H1 (cell line): Measurements from ENCODE around the gene HIVEP3. TPM values are rescaled to one million over a fixed set of nuclear protein-coding genes. Genes with fewer than 3 reads are reported as not detected.

ENCODE experiments used
- CTCF ChIA-PET: fragments of 300-600 bp; sonication (Branson Sonifier 250); formaldehyde crosslinking; loops from one replicate; lab custom pipeline; 2021; ENCODE audit not compliant: partially characterized antibody; lab: Charles Lee
- POLR2A ChIA-PET: fragments of 300-600 bp; sonication (Branson Sonifier 250); formaldehyde crosslinking; loops from one replicate; lab custom pipeline; 2021; ENCODE audit warnings: inconsistent platforms; ENCODE audit not compliant: partially characterized antibody; lab: Charles Lee
- DNase-seq, 2 experiments: peaks; one replicate each; pipeline versions ENCODE4 v3.0.0 to v3.0.0-alpha.2; 2010 to 2022; ENCODE audit warnings: low spot score in 2 of 2, low read depth in 1 of 2, mixed read lengths in 1 of 2
- FAIRE-seq: peaks from 2 replicates; lab custom pipeline; 2011; peaks lifted over from hg19 to GRCh38; lab: Jason Lieb, UNC
- H2AFZ ChIP-seq: 2 replicates; pipeline ENCODE4 v1.8.1; 2012; ENCODE audit warnings: low read length, inconsistent platforms
- H2AK5ac ChIP-seq: 2 replicates; pipeline ENCODE4 v1.6.1; 2013; ENCODE audit warnings: low read depth, low read length
- H2BK120ac ChIP-seq: replicated peaks from 2 replicates; pipeline ENCODE3; 2013; ENCODE audit warnings: low read depth, low read length, inconsistent platforms
- H2BK12ac ChIP-seq: 2 replicates; pipeline ENCODE4 v1.6.1; 2013; ENCODE audit warnings: low read depth, low read length
- H2BK15ac ChIP-seq: 2 replicates; pipeline ENCODE4 v1.6.1; 2013; ENCODE audit warnings: low read length
- H2BK20ac ChIP-seq: 2 replicates; pipeline ENCODE4 v1.6.1; 2013; ENCODE audit warnings: low read length
- H2BK5ac ChIP-seq: 2 replicates; pipeline ENCODE4 v1.6.1; 2013; ENCODE audit warnings: low read depth, low read length
- H3K14ac ChIP-seq: 2 replicates; pipeline ENCODE4 v1.6.1; 2013; ENCODE audit warnings: inconsistent platforms; ENCODE audit not compliant: insufficient read length
- H3K18ac ChIP-seq: 2 replicates; pipeline ENCODE4 v1.6.1; 2013; ENCODE audit warnings: low read length; ENCODE audit errors: extremely low read depth
- H3K23ac ChIP-seq: 2 replicates; pipeline ENCODE4 v1.6.1; 2013; ENCODE audit warnings: inconsistent platforms; ENCODE audit not compliant: insufficient read length
- H3K23me2 ChIP-seq: 2 replicates; pipeline ENCODE4 v1.6.1; 2013; ENCODE audit warnings: low read depth, low read length
- H3K27ac ChIP-seq: 2 replicates; pipeline ENCODE4 v1.6.1; 2011; ENCODE audit warnings: low read depth, low read length, inconsistent platforms
- H3K27me3 ChIP-seq, 4 experiments: replicated peaks in 1 of 4; 1 replicate in 1 of 4; 2 replicates in 3 of 4; pipeline versions ENCODE4 v1.6.1 to v1.8.1; 2011 to 2013; ENCODE audit warnings: low read length in 3 of 4, mild to moderate bottlenecking in 3 of 4, inconsistent platforms in 2 of 4, mixed read lengths in 2 of 4, moderate library complexity in 1 of 4; ENCODE audit not compliant: control insufficient read depth in 3 of 4, insufficient read depth in 3 of 4; ENCODE audit errors: extremely low read depth in 1 of 4
- H3K36me3 ChIP-seq, 4 experiments: 2 replicates each; pipeline versions ENCODE4 v1.6.1 to v1.8.1; 2011 to 2013; ENCODE audit warnings: mild to moderate bottlenecking in 4 of 4, low read length in 3 of 4, moderate library complexity in 2 of 4, control low read depth in 1 of 4, inconsistent platforms in 1 of 4; ENCODE audit not compliant: insufficient read depth in 4 of 4, control insufficient read depth in 2 of 4
- H3K4ac ChIP-seq: replicated peaks from 2 replicates; pipeline ENCODE3; 2013; ENCODE audit warnings: low read length, low read depth, mixed read lengths, inconsistent platforms; ENCODE audit not compliant: insufficient read length
- H3K4me1 ChIP-seq, 4 experiments: replicated peaks in 1 of 4; 1 replicate in 1 of 4; 2 replicates in 3 of 4; pipeline versions ENCODE4 v1.6.1 to v1.8.1; 2011 to 2013; ENCODE audit warnings: low read length in 3 of 4, inconsistent platforms in 2 of 4, mixed read lengths in 1 of 4; ENCODE audit not compliant: insufficient read depth in 4 of 4, control insufficient read depth in 3 of 4
- H3K4me2 ChIP-seq, 2 experiments: 2 replicates each; pipeline versions ENCODE4 v1.6.1 to v1.8.1; 2011 to 2013; ENCODE audit warnings: low read depth in 2 of 2, low read length in 2 of 2, control low read depth in 1 of 2, inconsistent platforms in 1 of 2, mild to moderate bottlenecking in 1 of 2; ENCODE audit not compliant: insufficient read depth in 1 of 2
- H3K4me3 ChIP-seq, 4 experiments: fragments of 200-600, 300-600 bp in 1 of 4; sonication (generic), shearing (Covaris generic), sonication (Bioruptor Twin) in 1 of 4; 2 replicates each; pipeline versions ENCODE4 v1.5.1 to v1.8.1; 2011 to 2016; ENCODE audit warnings: low read length in 4 of 4, low read depth in 3 of 4, control low read depth in 2 of 4, inconsistent platforms in 2 of 4, mild to moderate bottlenecking in 2 of 4, mixed read lengths in 1 of 4, moderate library complexity in 1 of 4; ENCODE audit not compliant: insufficient read depth in 2 of 4; ENCODE audit errors: extremely low read depth in 1 of 4
- H3K56ac ChIP-seq: replicated peaks from 2 replicates; pipeline ENCODE3; 2013; ENCODE audit warnings: low read depth, mild to moderate bottlenecking, mixed read lengths, low read length, inconsistent platforms; ENCODE audit not compliant: insufficient read length
- H3K79me1 ChIP-seq: 2 replicates; pipeline ENCODE4 v1.6.1; 2013; ENCODE audit warnings: low read depth, low read length, control low read depth
- H3K79me2 ChIP-seq, 2 experiments: 2 replicates each; pipeline versions ENCODE4 v1.6.1 to v1.8.1; 2012 to 2013; ENCODE audit warnings: low read length in 2 of 2, mild to moderate bottlenecking in 2 of 2, inconsistent platforms in 1 of 2; ENCODE audit not compliant: insufficient read depth in 2 of 2, control insufficient read depth in 1 of 2
- H3K9ac ChIP-seq, 4 experiments: replicated peaks in 1 of 4; 1 replicate in 1 of 4; 2 replicates in 3 of 4; pipeline versions ENCODE4 v1.6.1 to v1.8.1; 2011 to 2013; ENCODE audit warnings: low read depth in 3 of 4, low read length in 3 of 4, control low read depth in 2 of 4, mild to moderate bottlenecking in 2 of 4, moderate library complexity in 2 of 4, inconsistent platforms in 1 of 4; ENCODE audit errors: extremely low read depth in 1 of 4
- H3K9me3 ChIP-seq, 2 experiments: 2 replicates each; pipeline versions ENCODE4 v1.6.1 to v1.8.1; 2012 to 2013; ENCODE audit warnings: mild to moderate bottlenecking in 2 of 2, moderate library complexity in 2 of 2, control low read depth in 1 of 2, inconsistent platforms in 1 of 2, low read depth in 1 of 2, low read length in 1 of 2, mixed read lengths in 1 of 2; ENCODE audit not compliant: insufficient read depth in 2 of 2
- H4K20me1 ChIP-seq, 2 experiments: replicated peaks in 1 of 2; 2 replicates each; pipeline versions ENCODE3 to v1.8.1; 2011 to 2013; ENCODE audit warnings: inconsistent platforms in 2 of 2, low read length in 2 of 2, mild to moderate bottlenecking in 1 of 2; ENCODE audit not compliant: insufficient read depth in 2 of 2, control insufficient read depth in 1 of 2
- H4K5ac ChIP-seq: 2 replicates; pipeline ENCODE4 v1.6.1; 2013; ENCODE audit warnings: low read length, low read depth, mixed read lengths, inconsistent platforms; ENCODE audit not compliant: insufficient read length
- H4K8ac ChIP-seq: 2 replicates; pipeline ENCODE4 v1.8.0; 2013; ENCODE audit warnings: mild to moderate bottlenecking, moderate library complexity, low read length, inconsistent platforms; ENCODE audit not compliant: insufficient read depth; ENCODE audit errors: extremely low read depth
- H4K91ac ChIP-seq: replicated peaks from 2 replicates; pipeline ENCODE3; 2013; ENCODE audit warnings: low read length, mixed read lengths, inconsistent platforms; ENCODE audit not compliant: insufficient read length
- ATF2 ChIP-seq: IDR thresholded peaks from 2 replicates; pipeline ENCODE4 v1.6.1; 2012; ENCODE audit warnings: low read length, inconsistent platforms
- JUND ChIP-seq: IDR thresholded peaks from 2 replicates; pipeline ENCODE4 v1.6.1; 2011; ENCODE audit warnings: mild to moderate bottlenecking, improper control_type of control experiment, low read length
- WGBS, 2 experiments: shearing (Covaris generic) in 1 of 2; methylation state at CpG; one replicate each; pipeline versions ENCODE4 v1.1.6 to v1.1.7; 2013 to 2015; ENCODE audit warnings: low lambda C conversion rate in 2 of 2, mixed read lengths in 2 of 2, inconsistent platforms in 1 of 2, low coverage in 1 of 2, missing lambda C conversion rate in 1 of 2; ENCODE audit not compliant: insufficient replicate concordance in 2 of 2, insufficient coverage in 1 of 2, insufficient read length in 1 of 2; ENCODE audit errors: extremely low coverage in 1 of 2, missing lambda C conversion rate in 1 of 2; 5-methylcytosine and 5-hydroxymethylcytosine counted together
- polyA plus RNA-seq, 7 experiments: library from polyadenylated mRNA; depleted of rRNA in 3 of 7; stranded (reverse) in 5 of 7; unstranded in 2 of 7; fragments of >200 nt in 5 of 7; fragments of 200-250 nt in 2 of 7; gene quantifications; 1 replicate in 5 of 7; 2 replicates in 1 of 7; 4 replicates in 1 of 7; pipeline versions ENCODE4 v1.2.1 to v1.2.3, GENCODE V29; 2011 to 2013; ENCODE audit warnings: missing spikeins in 2 of 7, mixed read lengths in 2 of 7
- total RNA-seq: library from RNA; stranded (reverse); fragmentation: NEBNext Ultra II Directional; extraction: Animal tissue kit (Norgen Biotek cat#: 25700); gene quantifications from 2 replicates; pipeline ENCODE4 v1.2.1, GENCODE V29; 2021

The HIVEP3 gene
- total and polyA plus RNA-seq, 2 of the 8 experiments (the other 6 are each of a cell fraction or from before 2014, with no cell fraction given): 0.24 to 0.69 TPM

GRCh38 chr1:41894101-41894807 is 24.5 kb downstream of the HIVEP3 start:
- Histone ChIP-seq H4K5ac (no peak overlapping the region), H4K91ac (no peak overlapping the region), H3K27me3 (peaks cover 0 to 1% (median 0%) of the 10 kb centered on the region in 4 experiments; a peak in 1 of 7 replicates), H3K14ac (no peak overlapping the region), H3K18ac (no peak overlapping the region), H3K36me3 (no peaks in the 10 kb centered on the region), H2BK20ac (no peak overlapping the region), H4K20me1 (no peaks in the 10 kb centered on the region), H3K9ac (no peak overlapping the region), H3K27ac (no peak overlapping the region), H3K79me2 (no peaks in the 10 kb centered on the region), H3K9me3 (no peaks in the 10 kb centered on the region), H3K23me2 (no peaks in the 10 kb centered on the region), H4K8ac (no peak overlapping the region), H3K79me1 (no peaks in the 10 kb centered on the region), H3K23ac (no peak overlapping the region), H2BK12ac (no peak overlapping the region), H3K4ac (no peak overlapping the region), H2BK5ac (no peak overlapping the region), H2AK5ac (no peak overlapping the region), H2BK120ac (no peak overlapping the region), H3K56ac (no peak overlapping the region), H3K4me3 (no peak overlapping the region), H3K4me2 (no peak overlapping the region), H3K4me1 (no peaks in the 10 kb centered on the region), H2AFZ (no peak overlapping the region), H2BK15ac (no peak overlapping the region)
- ChIA-PET CTCF (interaction anchor here (1.2 kb wide), 1 partner anchor 139 kb away, joined by 3 read pairs; no protein-coding TSS in a partner anchor), POLR2A (no interaction called here)
- DNase-seq (no peak), FAIRE-seq (no peak)
- whole genome bisulfite sequencing, 2 experiments: 85% methylated on average over 4 of the region's 4 CpGs; no CpG with 5 or more reads in 1 of the 2 experiments
- TF ChIP-seq ATF2 (no peak), JUND (no peak)
